HCT116 (cell line): ENCODE results near the gene ZMYM5. TPM values are rescaled to one million over a fixed set of nuclear protein-coding genes. Genes with fewer than 3 reads are reported as not detected.

Experiments
- ATAC-seq: fragments of 200-7000 bp; cut with Tn5 transposase; 2 replicates; pipeline ENCODE4 v1.9.1; 2020; ENCODE audit warnings: mild to moderate bottlenecking, moderate library complexity
- BruUV-seq: library from RNA; stranded (reverse); fragments of 400-500 nt; replicated peaks from 2 replicates; lab custom pipeline; 2021; lab: Mats Ljungman, UMichigan
- CTCF ChIA-PET: fragments of 300-600 bp; sonication (Branson Sonifier 250); formaldehyde crosslinking; loops from one replicate; lab custom pipeline; 2021; ENCODE audit warnings: antibody characterized with exemption; lab: Charles Lee
- POLR2A ChIA-PET: fragments of 300-600, 350-600 bp; sonication (Branson Sonifier 250); formaldehyde crosslinking; loops from one replicate; lab custom pipeline; 2021; ENCODE audit warnings: antibody characterized with exemption; lab: Charles Lee
- RAD21 ChIA-PET, 2 experiments: fragments of 300-600 bp; sonication (Branson Sonifier 250); formaldehyde crosslinking; loops; one replicate each; lab custom pipeline; 2023; ENCODE audit warnings: low total read pairs in 2 of 2; ENCODE audit not compliant: uncharacterized antibody in 2 of 2, unreplicated experiment in 2 of 2, low non-redundant PET in 1 of 2; lab: Charles Lee
- DNase-seq: peaks from one replicate; pipeline ENCODE4 v3.0.0-alpha.2; 2010; ENCODE audit warnings: low read depth, low spot score
- H2AFZ ChIP-seq: fragments of 200-600 bp; shearing (Covaris generic), sonication (generic); 2 replicates; pipeline ENCODE4 v1.6.1; 2017; ENCODE audit warnings: low read depth, mixed run types, mixed read lengths, antibody characterized with exemption, low read length; ENCODE audit not compliant: poor library complexity, severe bottlenecking
- H3K27ac ChIP-seq: 2 replicates; pipeline ENCODE4 v1.5.1; 2012; ENCODE audit warnings: low read depth, low read length
- H3K27me3 ChIP-seq: fragments of 200-600 bp; sonication (generic); 2 replicates; pipeline ENCODE4 v1.6.1; 2016; ENCODE audit warnings: mixed run types, low read length, mixed read lengths; ENCODE audit not compliant: insufficient read depth
- H3K36me3 ChIP-seq, 2 experiments: fragments of 200-500 bp in 1 of 2; fragments of 200-600 bp in 1 of 2; sonication (Bioruptor generic) in 1 of 2; sonication (generic) in 1 of 2; 2 replicates each; pipeline versions ENCODE4 v1.5.1 to v1.6.1; 2014 to 2016; ENCODE audit warnings: low read length in 2 of 2, inconsistent platforms in 1 of 2, mixed read lengths in 1 of 2, mixed run types in 1 of 2; ENCODE audit not compliant: insufficient read depth in 2 of 2, control insufficient read depth in 1 of 2
- H3K4me1 ChIP-seq, 2 experiments: fragments of 200-600 bp in 1 of 2; sonication (generic) in 1 of 2; 2 replicates each; pipeline versions ENCODE4 v1.5.1 to v1.6.1; 2012 to 2017; ENCODE audit warnings: low read length in 2 of 2, inconsistent platforms in 1 of 2, mild to moderate bottlenecking in 1 of 2, mixed read lengths in 1 of 2, mixed run types in 1 of 2, moderate library complexity in 1 of 2; ENCODE audit not compliant: insufficient read depth in 2 of 2, control insufficient read depth in 1 of 2
- H3K4me2 ChIP-seq: fragments of 200-600 bp; sonication (generic); 2 replicates; pipeline ENCODE4 v1.6.1; 2017; ENCODE audit warnings: mixed run types, low read length, mixed read lengths
- H3K4me3 ChIP-seq, 2 experiments: fragments of 200-600 bp in 1 of 2; sonication (generic) in 1 of 2; replicated peaks in 1 of 2; 2 replicates each; pipeline ENCODE4 v1.5.1; 2011 to 2016; ENCODE audit warnings: low read length in 2 of 2, control low read depth in 1 of 2, low read depth in 1 of 2, mild to moderate bottlenecking in 1 of 2, mixed read lengths in 1 of 2, mixed run types in 1 of 2
- H3K79me2 ChIP-seq: fragments of 200-600 bp; sonication (generic); 2 replicates; pipeline ENCODE4 v1.6.1; 2017; ENCODE audit warnings: mild to moderate bottlenecking, mixed run types, low read length, moderate library complexity, mixed read lengths; ENCODE audit not compliant: insufficient read depth
- H3K9ac ChIP-seq: fragments of 200-600 bp; sonication (generic); 2 replicates; pipeline ENCODE4 v1.6.1; 2016; ENCODE audit warnings: low read length, mixed read lengths
- H3K9me2 ChIP-seq: fragments of 200-600 bp; sonication (generic), shearing (Covaris generic); 2 replicates; pipeline ENCODE4 v1.6.1; 2017; ENCODE audit warnings: mixed run types, mild to moderate bottlenecking, moderate library complexity; ENCODE audit not compliant: insufficient read depth
- H3K9me3 ChIP-seq, 2 experiments: fragments of 200-500 bp in 1 of 2; fragments of 200-600 bp in 1 of 2; sonication (Bioruptor generic) in 1 of 2; sonication (generic) in 1 of 2; 2 replicates each; pipeline ENCODE4 v1.6.1; 2014 to 2017; ENCODE audit warnings: low read length in 2 of 2, mixed read lengths in 2 of 2, inconsistent platforms in 1 of 2, low read depth in 1 of 2, mild to moderate bottlenecking in 1 of 2, mixed run types in 1 of 2, moderate library complexity in 1 of 2; ENCODE audit not compliant: control insufficient read depth in 1 of 2, insufficient read depth in 1 of 2
- H4K20me1 ChIP-seq: fragments of 200-600 bp; sonication (generic), shearing (Covaris generic); 2 replicates; pipeline ENCODE4 v1.6.1; 2017; ENCODE audit warnings: mixed run types, mild to moderate bottlenecking, moderate library complexity; ENCODE audit not compliant: insufficient read depth
- ATF3 ChIP-seq: IDR thresholded peaks from 2 replicates; pipeline ENCODE4 v1.6.1; 2012
- CBX3 ChIP-seq: IDR thresholded peaks from 2 replicates; pipeline ENCODE4 v1.6.1; 2012; ENCODE audit warnings: low read depth
- CEBPB ChIP-seq: IDR thresholded peaks from 2 replicates; pipeline ENCODE4 v1.6.1; 2012; ENCODE audit warnings: low read depth
- CTCF ChIP-seq, 3 experiments: fragments of 200-600 bp in 1 of 3; sonication (generic) in 1 of 3; IDR thresholded peaks in 2 of 3; conservative IDR thresholded peaks in 1 of 3; 2 replicates each; pipeline ENCODE4 v1.5.1; 2012 to 2017; ENCODE audit warnings: low read depth in 2 of 3, low read length in 2 of 3, antibody characterized with exemption in 1 of 3, borderline replicate concordance in 1 of 3, control low read depth in 1 of 3, mild to moderate bottlenecking in 1 of 3, mixed read lengths in 1 of 3, mixed run types in 1 of 3, moderate library complexity in 1 of 3; ENCODE audit not compliant: insufficient read depth in 1 of 3
- EGR1 ChIP-seq: IDR thresholded peaks from 2 replicates; pipeline ENCODE4 v1.6.1; 2012; ENCODE audit warnings: low read depth
- ELF1 ChIP-seq: IDR thresholded peaks from 2 replicates; pipeline ENCODE4 v1.6.1; 2012; ENCODE audit warnings: low read depth, borderline replicate concordance
- FOSL1 ChIP-seq: IDR thresholded peaks from 2 replicates; pipeline ENCODE4 v1.6.1; 2012; ENCODE audit warnings: low read depth
- JUND ChIP-seq: IDR thresholded peaks from 2 replicates; pipeline ENCODE4 v1.6.1; 2012
- MAX ChIP-seq: IDR thresholded peaks from 2 replicates; pipeline ENCODE4 v1.6.1; 2012
- POLR2A ChIP-seq: IDR thresholded peaks from 2 replicates; pipeline ENCODE4 v1.7.0; 2011; ENCODE audit warnings: borderline replicate concordance; ENCODE audit not compliant: insufficient read depth, insufficient read length; ENCODE audit errors: extremely low read depth
- RAD21 ChIP-seq: IDR thresholded peaks from 2 replicates; pipeline ENCODE4 v1.6.1; 2012; ENCODE audit warnings: low read depth, mild to moderate bottlenecking
- REST ChIP-seq: IDR thresholded peaks from 2 replicates; pipeline ENCODE4 v1.6.1; 2012; ENCODE audit warnings: low read depth
- SIN3A ChIP-seq: IDR thresholded peaks from 2 replicates; pipeline ENCODE4 v1.6.1; 2012; ENCODE audit warnings: low read depth
- SP1 ChIP-seq: IDR thresholded peaks from 2 replicates; pipeline ENCODE4 v1.6.1; 2012; ENCODE audit warnings: low read depth
- TCF7L2 ChIP-seq: IDR thresholded peaks from 2 replicates; pipeline ENCODE4 v1.7.0; 2011; ENCODE audit warnings: borderline replicate concordance, inconsistent platforms; ENCODE audit not compliant: insufficient read depth, insufficient read length; ENCODE audit errors: extremely low read depth
- YY1 ChIP-seq: IDR thresholded peaks from 2 replicates; pipeline ENCODE4 v1.6.1; 2011; ENCODE audit warnings: low read length, low read depth, moderate library complexity, mild to moderate bottlenecking; ENCODE audit not compliant: insufficient replicate concordance; ENCODE audit errors: extremely low read depth
- ZBTB33 ChIP-seq: IDR thresholded peaks from 2 replicates; pipeline ENCODE4 v1.6.1; 2011; ENCODE audit warnings: mild to moderate bottlenecking, low read length, moderate library complexity; ENCODE audit not compliant: insufficient replicate concordance; ENCODE audit errors: extremely low read depth
- ZNF274 ChIP-seq: fragments of 200-500 bp; sonication (Bioruptor generic); IDR thresholded peaks from 2 replicates; pipeline ENCODE4 v1.6.1; 2014; ENCODE audit warnings: mild to moderate bottlenecking, low read depth, low read length, inconsistent platforms
- intact Hi-C: fragments of 100-400 bp; cut with micrococcal nuclease; formaldehyde crosslinking; loops from 2 replicates; pipeline ENCODE4 v1.10.0; 2022
- total RNA-seq: library from RNA; stranded (reverse); gene quantifications from one replicate; pipeline ENCODE4 v1.2.1, GENCODE V29; 2021; ENCODE audit not compliant: unreplicated experiment

Gene ZMYM5
- total RNA-seq, 1 experiment from 2014 or later: 9.6 TPM

- ChIA-PET POLR2A (no interaction called here), RAD21 (no interaction called here)
- ATAC-seq: no peak
These were observed 26.6 kb upstream of the ZMYM5 start for GRCh38 chr13:19890030-19890429.

More at GRCh38 chr13:19890030-19890429, 26.6 kb upstream of the ZMYM5 start:
- Histone ChIP-seq H2AFZ (no peak overlapping the region), H3K4me2 (no peak overlapping the region), H3K27ac (no peak overlapping the region), H3K4me3 (no peak overlapping the region), H4K20me1 (no peaks in the 10 kb centered on the region), H3K9ac (no peak overlapping the region), H3K79me2 (no peaks in the 10 kb centered on the region), H3K9me2 (no peaks in the 10 kb centered on the region), H3K36me3 (no peaks in the 10 kb centered on the region), H3K27me3 (no peaks in the 10 kb centered on the region), H3K9me3 (no peaks in the 10 kb centered on the region), H3K4me1 (no peaks in the 10 kb centered on the region)
- DNase-seq: no peak
- BruUV-seq: no TSS peak
- CTCF ChIA-PET: no interaction called here
- intact Hi-C loops: no loop called here
- TF ChIP-seq CEBPB (no peak), ATF3 (no peak), SP1 (no peak), FOSL1 (no peak), ZNF274 (no peak), EGR1 (no peak), CBX3 (no peak), ZBTB33 (no peak), YY1 (no peak), RAD21 (no peak), JUND (no peak), REST (no peak), ELF1 (no peak), POLR2A (no peak), CTCF (IDR thresholded peaks at IDR 0.05 in 2 of 3, conservative IDR thresholded peaks at IDR 0.05 in 1 of 3; ENCODE audit: borderline replicate concordance in 1 of 3, insufficient read depth in 1 of 3, low read depth in 2 of 3, low read length in 2 of 3) (no peak), MAX (no peak), TCF7L2 (no peak), SIN3A (no peak)
